GOT3 (cell line): Measurements from ENCODE around the gene RNF38.
"Not testable (repeated sequence)": the region's sequence is repeated elsewhere in the genome, so short reads cannot be mapped to it uniquely, and the experiment has no call there.

Experiments used
- DNase-seq: peaks from one replicate; lab custom pipeline; 2025; ENCODE audit warnings: mixed read lengths; lab: John Stamatoyannopoulos, UW

RNF38 gene

GRCh38 chr9:36407122-36407723 is 7.2 kb upstream of the RNF38 start:
- DNase-seq: no peak

DNA sequence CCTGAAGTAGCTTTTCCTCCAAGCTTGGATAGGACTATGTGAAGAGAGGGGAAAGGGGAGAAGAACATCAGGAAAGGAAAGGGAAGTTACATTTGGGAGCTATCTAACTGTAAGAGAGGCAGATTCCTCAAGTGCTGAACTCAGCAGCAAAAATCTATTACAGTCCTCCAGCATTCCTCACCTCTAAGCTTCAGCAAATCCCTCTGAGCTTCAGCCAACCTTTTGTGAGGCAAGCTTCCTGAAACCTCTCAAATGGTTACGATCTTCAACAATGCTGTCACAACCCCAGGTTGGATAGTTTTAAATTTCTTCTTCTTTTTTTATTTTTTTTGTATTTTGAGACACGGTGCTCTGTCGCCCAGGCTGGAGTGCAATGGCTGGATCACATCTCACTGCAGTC is 2.5 kb upstream of the RNF38 start:
- DNase-seq: no peak

GRCh38 chr9:36401897-36402480 is 1.9 kb upstream of the RNF38 start:
- DNase-seq: no peak

GRCh38 chr9:36401164-36401740 is 1.2 kb upstream of the RNF38 start:
- peak; percentile 63 for DNase-seq

GRCh38 chr9:36400332-36401163 is 479 bp upstream of the RNF38 start:
- DNase-seq: peak; percentile 63

GRCh38 chr9:36398745-36399144 is 1.3 kb downstream of the RNF38 start:
- DNase-seq: no peak

GRCh38 chr9:36396985-36397384 is 3.1 kb downstream of the RNF38 start:
- no peak for DNase-seq

- no peak for DNase-seq
These were observed 7.6 kb downstream of the RNF38 start for GRCh38 chr9:36392489-36392888.

DNA sequence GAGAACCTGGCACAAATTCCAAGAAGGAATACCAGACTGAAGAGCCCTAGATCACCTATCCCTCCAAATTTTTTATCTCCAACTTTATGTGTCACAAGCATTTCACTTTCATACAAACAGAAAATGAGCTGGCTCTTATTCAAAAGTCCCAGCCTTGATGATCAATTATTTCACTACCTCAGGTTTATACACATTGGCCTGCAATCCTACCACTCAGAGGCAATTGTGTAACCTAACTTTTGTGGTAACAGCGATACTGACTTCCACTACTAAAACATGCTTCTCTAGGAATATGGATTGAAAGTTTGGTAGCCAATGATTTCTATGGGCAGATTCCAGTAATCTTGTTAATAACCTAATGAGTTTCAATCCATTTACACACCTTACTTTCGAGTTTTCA is 10.5 kb downstream of the RNF38 start:
- no peak for DNase-seq

DNA sequence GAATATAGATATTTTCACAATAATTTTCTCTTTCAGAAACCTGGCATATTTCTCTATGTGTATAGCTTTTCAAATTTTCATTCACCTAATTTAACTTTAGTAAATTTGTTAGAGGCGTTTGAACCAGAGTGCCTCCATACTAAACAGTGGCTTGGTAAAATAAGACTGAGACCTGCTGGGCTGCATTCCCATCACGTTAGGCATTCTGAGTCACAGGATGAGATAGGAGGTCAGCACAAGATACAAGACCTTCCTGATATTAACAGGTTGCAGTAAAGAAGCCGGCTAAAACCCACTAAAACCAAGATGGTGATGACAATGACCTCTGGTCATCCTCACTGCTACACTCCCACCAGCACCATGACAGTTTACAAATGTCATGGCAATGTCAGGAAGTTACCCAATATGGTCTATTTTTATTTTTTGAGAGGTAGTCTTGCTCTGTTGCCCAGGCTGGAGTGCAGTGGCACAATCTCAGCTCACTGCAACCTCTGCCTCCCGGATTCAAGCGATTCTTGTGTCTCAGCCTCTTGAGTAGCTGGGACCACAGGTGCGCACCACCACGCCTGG is 13.6 kb downstream of the RNF38 start:
- DNase-seq: not testable (repeated sequence)

DNA sequence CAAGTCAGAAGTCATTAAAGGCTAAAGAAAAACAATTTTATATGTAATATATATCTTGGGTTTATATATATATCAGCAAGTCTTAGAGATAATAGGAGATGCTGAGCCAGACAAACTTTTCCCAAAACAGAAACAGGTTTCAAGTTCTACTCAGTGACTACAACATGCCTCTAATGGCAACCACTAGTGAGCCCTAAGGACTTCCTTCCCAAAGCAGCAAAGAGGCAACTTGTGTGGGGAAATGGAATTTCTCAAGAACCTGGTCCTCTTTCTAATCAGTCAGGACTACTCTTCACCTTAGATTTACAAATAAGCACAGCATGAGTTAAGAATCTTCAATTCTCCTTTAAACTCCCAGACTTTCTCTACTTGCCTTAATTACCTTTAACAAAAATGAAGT is 17.6 kb downstream of the RNF38 start:
- no peak for DNase-seq

- DNase-seq: no peak
These were observed 35.5 kb downstream of the RNF38 start for GRCh38 chr9:36364577-36364976.

- DNase-seq: no peak
These were observed 36.6 kb downstream of the RNF38 start for GRCh38 chr9:36363448-36363847.

DNA sequence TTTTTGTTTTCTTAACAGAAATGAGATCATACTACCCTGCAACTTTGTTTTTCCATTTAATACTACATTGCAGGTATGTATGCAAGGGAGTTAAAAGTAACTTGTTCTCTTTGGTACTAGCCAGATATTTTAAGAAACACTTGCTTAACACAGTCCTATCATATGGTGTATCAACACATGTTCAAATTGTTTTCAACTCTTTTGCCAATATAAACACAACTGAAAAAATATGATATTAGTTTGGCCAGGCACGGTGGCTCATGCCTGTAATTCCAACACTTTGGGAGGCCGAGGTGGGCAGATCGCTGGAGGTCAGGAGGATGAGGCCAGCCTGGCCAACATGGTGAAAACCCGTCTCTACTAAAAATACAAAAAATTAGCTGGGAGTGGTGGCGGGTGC is 41.6 kb downstream of the RNF38 start:
- no peak for DNase-seq

GRCh38 chr9:36357639-36358038 is 42.4 kb downstream of the RNF38 start:
- DNase-seq: no peak

GRCh38 chr9:36346569-36346968 is 53.5 kb downstream of the RNF38 start:
- no peak for DNase-seq

GRCh38 chr9:36345103-36345846 is 54.8 kb downstream of the RNF38 start:
- DNase-seq: no peak

DNA sequence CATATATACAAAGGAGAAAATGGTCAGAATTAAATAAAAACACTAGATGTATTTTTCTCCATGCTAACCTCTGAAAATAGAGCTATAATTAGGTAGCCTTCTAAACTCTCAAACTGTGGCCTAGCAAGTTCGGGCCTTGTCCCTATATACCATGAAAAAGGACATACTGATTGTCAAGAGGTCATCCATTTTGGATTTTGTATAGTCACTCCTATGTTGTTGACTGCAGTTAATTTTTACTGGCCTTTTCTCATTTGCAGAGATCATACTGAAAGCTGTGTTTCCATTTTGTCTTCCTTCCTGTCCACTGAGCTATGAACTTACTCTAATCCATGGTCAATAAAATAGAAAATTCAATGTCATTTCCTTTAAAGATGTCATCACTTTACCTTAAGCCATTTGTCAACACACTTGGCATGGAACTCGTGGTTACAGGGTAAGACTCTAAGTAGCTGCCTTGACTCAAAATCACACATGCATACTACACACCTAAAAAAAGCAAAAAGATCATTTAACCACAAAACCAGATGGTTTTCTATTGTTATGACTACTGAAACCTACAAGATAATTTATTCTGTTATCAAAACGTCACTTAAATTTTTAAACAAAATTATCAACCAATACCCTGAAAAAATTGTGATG is 58.0 kb downstream of the RNF38 start:
- no peak for DNase-seq

DNA sequence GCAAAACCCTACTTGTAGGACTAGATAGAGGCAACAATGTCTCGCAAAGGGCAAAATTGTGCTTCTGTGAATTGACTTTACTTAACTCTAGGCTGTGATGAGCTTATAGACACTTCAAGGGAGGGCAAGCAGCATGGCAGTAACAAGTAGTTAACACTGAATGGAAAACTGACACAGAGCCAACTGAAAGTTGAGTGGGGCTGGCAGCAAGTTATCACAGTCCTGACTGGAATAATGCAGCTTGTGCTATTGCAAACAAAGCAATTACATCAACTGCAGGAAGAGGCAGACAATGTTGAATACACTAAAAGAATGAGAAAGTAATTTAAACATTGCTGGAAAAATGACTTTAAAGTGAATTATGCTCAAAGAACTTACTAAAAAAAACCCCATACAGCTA is 62.2 kb downstream of the RNF38 start:
- DNase-seq: no peak

DNA sequence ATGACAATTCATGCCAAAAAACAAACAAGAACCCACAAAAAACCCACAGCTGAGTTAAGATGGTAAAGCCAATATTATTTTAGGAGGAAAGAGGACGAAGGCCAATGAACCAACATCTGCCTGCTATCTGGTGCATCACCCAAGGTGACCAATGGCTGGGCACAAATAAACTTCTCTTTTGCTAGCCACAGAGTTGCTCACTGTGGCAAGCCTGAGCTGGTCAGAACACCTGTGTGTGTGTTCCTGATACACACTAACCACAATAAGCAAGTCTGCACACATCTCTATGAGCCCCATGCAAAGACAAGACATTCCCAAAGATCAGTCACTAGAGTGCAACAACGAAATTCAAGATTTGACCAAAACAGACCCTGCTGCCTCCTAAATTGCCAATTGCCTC is 63.1 kb downstream of the RNF38 start:
- DNase-seq: no peak

GRCh38 chr9:36336131-36336907 is 63.8 kb downstream of the RNF38 start:
- DNase-seq: no peak
